H9 (cell line): Measurements from ENCODE around the gene RNF220. TPM values are rescaled to one million over a fixed set of nuclear protein-coding genes. Genes with fewer than 3 reads are reported as not detected.

ENCODE experiments used
- DNase-seq: peaks from one replicate; pipeline ENCODE4 v3.0.0-alpha.2; 2017
- H2AFZ ChIP-seq: one replicate; pipeline ENCODE4 v1.6.1; 2013; ENCODE audit warnings: mild to moderate bottlenecking, low read length, control low read depth, moderate library complexity
- H2AK5ac ChIP-seq: 2 replicates; pipeline ENCODE4 v1.6.1; 2013; ENCODE audit warnings: low read length, control low read depth, mixed read lengths; ENCODE audit not compliant: insufficient read length
- H2BK120ac ChIP-seq: one replicate; pipeline ENCODE4 v1.6.1; 2013; ENCODE audit warnings: low read depth, mild to moderate bottlenecking, low read length, control low read depth, inconsistent platforms; ENCODE audit not compliant: poor library complexity, severe bottlenecking
- H2BK12ac ChIP-seq: 2 replicates; pipeline ENCODE4 v1.6.1; 2013; ENCODE audit warnings: low read length, control low read depth, mixed read lengths, low read depth; ENCODE audit not compliant: insufficient read length
- H2BK15ac ChIP-seq: 2 replicates; pipeline ENCODE4 v1.6.1; 2013; ENCODE audit warnings: low read depth, low read length, control low read depth
- H2BK20ac ChIP-seq: one replicate; pipeline ENCODE4 v1.6.1; 2013; ENCODE audit warnings: low read depth, mild to moderate bottlenecking, low read length, control low read depth, inconsistent platforms; ENCODE audit not compliant: poor library complexity, severe bottlenecking
- H2BK5ac ChIP-seq: 2 replicates; pipeline ENCODE4 v1.6.1; 2013; ENCODE audit warnings: low read length, control low read depth, mixed read lengths; ENCODE audit not compliant: insufficient read length
- H3K14ac ChIP-seq: 2 replicates; pipeline ENCODE4 v1.6.1; 2013; ENCODE audit warnings: low read length, control low read depth; ENCODE audit not compliant: insufficient read depth
- H3K18ac ChIP-seq: 2 replicates; pipeline ENCODE4 v1.6.1; 2013; ENCODE audit warnings: low read depth, mild to moderate bottlenecking, mixed read lengths, low read length, control low read depth; ENCODE audit not compliant: insufficient read length
- H3K23ac ChIP-seq: 2 replicates; pipeline ENCODE4 v1.6.1; 2013; ENCODE audit warnings: low read length, control low read depth, mixed read lengths, low read depth; ENCODE audit not compliant: insufficient read length
- H3K23me2 ChIP-seq: 2 replicates; pipeline ENCODE4 v1.6.1; 2013; ENCODE audit warnings: low read depth, mild to moderate bottlenecking, mixed read lengths, low read length, control low read depth; ENCODE audit not compliant: insufficient read length, poor library complexity, severe bottlenecking
- H3K27ac ChIP-seq: 2 replicates; pipeline ENCODE4 v1.5.1; 2013; ENCODE audit warnings: low read length, control low read depth, mixed read lengths, low read depth; ENCODE audit not compliant: insufficient read length
- H3K27me3 ChIP-seq: 2 replicates; pipeline ENCODE4 v1.6.1; 2013; ENCODE audit warnings: low read length, control low read depth, inconsistent platforms; ENCODE audit not compliant: insufficient read depth
- H3K4ac ChIP-seq: 2 replicates; pipeline ENCODE4 v1.6.1; 2013; ENCODE audit warnings: low read depth, mild to moderate bottlenecking, control low read depth, inconsistent platforms, low read length, moderate library complexity
- H3K4me1 ChIP-seq: 2 replicates; pipeline ENCODE4 v1.6.1; 2013; ENCODE audit warnings: low read length, control low read depth, inconsistent platforms; ENCODE audit not compliant: insufficient read depth
- H3K4me2 ChIP-seq: 2 replicates; pipeline ENCODE4 v1.6.1; 2013; ENCODE audit warnings: low read length, control low read depth, mixed read lengths; ENCODE audit not compliant: insufficient read length, insufficient read depth
- H3K56ac ChIP-seq: 2 replicates; pipeline ENCODE4 v1.6.1; 2013; ENCODE audit warnings: low read depth, mild to moderate bottlenecking, mixed read lengths, low read length, control low read depth; ENCODE audit not compliant: insufficient read length
- H3K79me1 ChIP-seq: 2 replicates; pipeline ENCODE4 v1.6.1; 2013; ENCODE audit warnings: low read depth, mild to moderate bottlenecking, moderate library complexity, low read length, control low read depth, inconsistent platforms; ENCODE audit not compliant: insufficient read depth, poor library complexity, severe bottlenecking
- H3K79me2 ChIP-seq: 2 replicates; pipeline ENCODE4 v1.6.1; 2013; ENCODE audit warnings: low read length, control low read depth, inconsistent platforms; ENCODE audit not compliant: insufficient read depth
- H3K9ac ChIP-seq: 2 replicates; pipeline ENCODE4 v1.6.1; 2013; ENCODE audit warnings: low read length, control low read depth, mixed read lengths; ENCODE audit not compliant: insufficient read length; ENCODE audit errors: extremely low read depth
- H3K9me3 ChIP-seq: one replicate; pipeline ENCODE4 v1.6.1; 2013; ENCODE audit warnings: low read depth, low read length, inconsistent platforms; ENCODE audit not compliant: control insufficient read depth
- H3T11ph ChIP-seq: one replicate; pipeline ENCODE4 v1.6.1; 2013; ENCODE audit warnings: mild to moderate bottlenecking, low read length, control low read depth, inconsistent platforms
- H4K20me1 ChIP-seq: one replicate; pipeline ENCODE4 v1.6.1; 2013; ENCODE audit not compliant: control insufficient read depth, insufficient read length, insufficient read depth
- H4K5ac ChIP-seq: 2 replicates; pipeline ENCODE4 v1.6.1; 2013; ENCODE audit warnings: low read depth, mild to moderate bottlenecking, mixed read lengths, low read length, control low read depth; ENCODE audit not compliant: insufficient read length
- H4K8ac ChIP-seq: replicated peaks from 2 replicates; pipeline ENCODE4 v1.6.1; 2013; ENCODE audit warnings: low read length, control low read depth, mixed read lengths, low read depth; ENCODE audit not compliant: insufficient read length
- H4K91ac ChIP-seq: 2 replicates; pipeline ENCODE4 v1.6.1; 2013; ENCODE audit warnings: low read depth, mild to moderate bottlenecking, moderate library complexity, mixed read lengths, low read length, control low read depth; ENCODE audit not compliant: insufficient read length
- H3K27ac Mint-ChIP-seq, 3 experiments: 2 replicates in 2 of 3; 3 replicates in 1 of 3; pipeline ENCODE4 v1.8.0; 2020 to 2021; ENCODE audit warnings: mixed read lengths in 3 of 3, mild to moderate bottlenecking in 1 of 3, moderate library complexity in 1 of 3
- H3K27me3 Mint-ChIP-seq: 2 replicates; pipeline ENCODE4 v1.8.0; 2021; ENCODE audit warnings: low read depth, mild to moderate bottlenecking, moderate library complexity, mixed read lengths
- H3K36me3 Mint-ChIP-seq, 3 experiments: 2 replicates in 2 of 3; 3 replicates in 1 of 3; pipeline ENCODE4 v1.8.0; 2020 to 2021; ENCODE audit warnings: low read depth in 3 of 3, mixed read lengths in 3 of 3; ENCODE audit not compliant: insufficient read depth in 1 of 3
- H3K4me1 Mint-ChIP-seq, 2 experiments: 2 replicates each; pipeline ENCODE4 v1.8.0; 2020; ENCODE audit warnings: mixed read lengths in 2 of 2
- H3K4me3 Mint-ChIP-seq, 2 experiments: 2 replicates in 1 of 2; 3 replicates in 1 of 2; pipeline ENCODE4 v1.8.0; 2020 to 2021; ENCODE audit warnings: mild to moderate bottlenecking in 2 of 2, mixed read lengths in 2 of 2, moderate library complexity in 1 of 2
- H3K9me3 Mint-ChIP-seq, 2 experiments: 2 replicates in 1 of 2; 3 replicates in 1 of 2; pipeline ENCODE4 v1.8.0; 2020; ENCODE audit warnings: mild to moderate bottlenecking in 2 of 2, mixed read lengths in 2 of 2, moderate library complexity in 1 of 2
- CTCF ChIP-seq: fragments of 200-600 bp; sonication (generic); conservative IDR thresholded peaks from 3 replicates; pipeline ENCODE4 v1.8.0; 2021; ENCODE audit warnings: antibody characterized with exemption, mild to moderate bottlenecking
- WGBS: extraction: QIAGEN DNeasy Blood & Tissue Kit; methylation state at CpG from one replicate; pipeline ENCODE4 v1.1.7; 2013; ENCODE audit warnings: missing lambda C conversion rate, low lambda C conversion rate, mixed read lengths; ENCODE audit not compliant: insufficient read length; ENCODE audit errors: extremely low coverage; 5-methylcytosine and 5-hydroxymethylcytosine counted together
- total RNA-seq: library from RNA; stranded (reverse); gene quantifications from 2 replicates; pipeline ENCODE4 v1.2.1, GENCODE V29; 2021

RNF220 gene
- total RNA-seq, 1 experiment from 2014 or later: 109 TPM

GRCh38 chr1:44377925-44378784 lies 26.9 kb upstream of the RNF220 start:
- TF ChIP-seq CTCF: peak; percentile 91
- Histone ChIP-seq H3K56ac (no peak overlapping the region), H3T11ph (no peak overlapping the region), H3K4me2 (no peak overlapping the region), H2BK12ac (no peak overlapping the region), H2AK5ac (no peak overlapping the region), H3K14ac (no peak overlapping the region), H3K79me1 (no peaks in the 10 kb centered on the region), H3K18ac (no peak overlapping the region), H3K27ac (no peak overlapping the region), H2AFZ (no peak overlapping the region), H2BK15ac (no peak overlapping the region), H3K4me1 (no peaks in the 10 kb centered on the region), H4K20me1 (no peaks in the 10 kb centered on the region), H4K8ac (no peak overlapping the region), H3K23ac (no peak overlapping the region), H3K4ac (no peak overlapping the region), H3K9ac (no peak overlapping the region), H4K91ac (no peak overlapping the region), H3K27me3 (no peaks in the 10 kb centered on the region), H2BK20ac (no peak overlapping the region), H3K9me3 (no peaks in the 10 kb centered on the region), H2BK120ac (no peak overlapping the region), H3K79me2 (no peaks in the 10 kb centered on the region), H3K23me2 (no peaks in the 10 kb centered on the region), H2BK5ac (no peak overlapping the region), H4K5ac (no peak overlapping the region)
- H3K36me3 Mint-ChIP-seq: no peaks in the 10 kb centered on the region
- no peak overlapping the region; a peak in 1 of 5 replicates for H3K4me3 Mint-ChIP-seq
- WGBS: no CpG with 5 or more reads among the region's 12 CpGs
- H3K27me3 Mint-ChIP-seq: peaks cover 19% of the 10 kb centered on the region
- H3K9me3 Mint-ChIP-seq: no peaks in the 10 kb centered on the region; a peak in 1 of 5 replicates
- DNase-seq: peak; percentile 79
- peaks cover 9 to 11% of the 10 kb centered on the region in 2 experiments for H3K4me1 Mint-ChIP-seq
- H3K27ac Mint-ChIP-seq: no peak overlapping the region
